NCI-H1417 treated with DMSO at 0.1 percent for 48 hours (cell line): ENCODE results near the gene HEATR9.

Experiments
- DNase-seq: peaks from one replicate; lab custom pipeline; 2025; lab: John Stamatoyannopoulos, UW

HEATR9 gene

GRCh38 chr17:35893751-35894150 is 25.1 kb upstream of the HEATR9 start:
- DNase-seq: no peak

DNA sequence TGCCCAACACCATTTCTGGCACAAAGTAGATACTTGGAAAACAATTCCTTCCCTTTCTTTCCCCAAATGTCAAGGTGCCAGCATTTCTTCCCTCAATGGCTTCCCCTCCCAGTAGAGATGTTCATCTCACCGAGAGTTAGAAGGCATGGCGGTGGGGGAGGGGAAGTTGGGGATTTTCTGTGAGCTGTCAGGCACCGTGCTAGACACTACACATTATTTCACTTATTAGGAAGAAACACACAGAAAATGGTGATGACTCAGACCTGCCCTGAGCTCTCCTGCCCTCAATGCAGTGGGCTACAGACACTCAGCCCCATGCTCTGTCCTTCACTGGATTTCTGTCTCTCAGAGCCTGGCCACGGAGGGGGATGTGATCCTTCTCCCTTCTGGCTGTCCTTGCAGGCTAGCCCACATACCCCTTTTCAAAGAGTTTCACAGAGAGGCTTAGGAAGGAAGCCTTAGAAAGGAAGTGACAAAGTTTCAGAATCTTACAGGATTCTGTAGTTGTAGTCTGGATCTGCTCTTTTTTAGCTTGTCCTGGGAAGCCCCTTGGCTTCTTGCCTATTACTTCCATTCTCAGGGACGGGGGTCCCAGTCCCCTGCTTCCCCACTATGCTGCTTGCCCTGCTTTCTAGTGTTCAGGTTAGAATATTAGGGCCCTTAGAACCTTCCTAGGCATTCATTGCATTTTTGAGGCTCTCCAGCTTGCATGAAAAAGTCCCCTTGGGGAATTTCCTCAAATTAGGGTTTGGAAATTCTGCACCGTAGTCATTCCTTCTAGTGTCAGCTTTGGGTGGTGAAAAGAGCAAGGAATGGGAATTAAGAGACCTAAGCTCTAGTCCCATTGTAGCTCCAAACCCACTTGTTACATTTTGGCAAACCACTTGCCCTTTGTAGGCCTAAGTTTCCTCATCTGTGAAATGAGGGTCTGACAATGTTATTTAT is 23.7 kb upstream of the HEATR9 start:
- DNase-seq: no peak

- no peak for DNase-seq
Measured at GRCh38 chr17:35891269-35891668, 22.6 kb upstream of the HEATR9 start.

GRCh38 chr17:35890774-35891155 is 22.1 kb upstream of the HEATR9 start:
- no peak for DNase-seq

DNA sequence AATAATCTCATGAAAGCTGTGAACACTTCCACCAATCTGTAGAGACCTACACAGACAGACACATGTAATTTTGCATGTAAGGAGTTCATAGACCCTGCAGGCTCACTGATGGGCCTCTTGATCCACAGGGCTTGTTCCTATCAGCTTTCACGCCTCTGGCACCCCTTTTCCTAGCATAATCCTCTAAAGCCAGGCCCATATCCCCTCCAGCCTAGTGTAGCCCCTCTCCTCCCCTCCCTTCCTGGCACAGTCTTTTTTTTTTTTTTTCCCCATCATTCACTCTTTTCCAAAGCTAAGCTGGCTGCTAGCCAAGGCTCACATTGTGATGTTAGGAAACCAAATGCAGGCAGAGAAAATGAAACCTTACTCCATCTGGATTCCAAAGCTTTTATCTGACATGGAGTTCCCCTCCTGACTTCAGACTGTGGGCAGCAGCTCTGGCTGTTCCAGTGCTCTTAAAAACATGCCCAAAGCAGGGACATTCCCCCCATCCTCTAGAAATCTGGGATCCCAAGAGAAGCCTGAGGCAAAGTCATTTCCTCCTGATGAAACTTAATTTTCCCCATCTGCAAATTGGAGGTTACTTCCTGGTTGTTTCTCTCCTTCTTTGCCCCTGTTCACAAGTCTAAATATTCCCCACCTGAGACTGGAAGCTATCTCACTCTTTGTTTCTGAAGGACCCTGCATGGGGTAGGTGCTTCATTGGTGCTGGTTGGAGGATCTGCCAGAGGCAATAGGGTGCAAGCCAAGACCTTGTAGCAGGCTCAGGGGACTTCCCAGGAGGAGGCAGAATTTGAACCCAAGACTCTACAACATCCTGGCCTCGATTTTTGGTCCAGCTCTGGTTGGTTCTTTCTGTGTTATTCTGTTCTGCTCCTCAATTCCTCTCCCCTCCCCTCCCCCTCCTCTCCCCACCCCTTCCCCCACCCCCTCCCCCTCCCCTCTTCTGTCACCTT is 21.4 kb upstream of the HEATR9 start:
- no peak for DNase-seq

DNA sequence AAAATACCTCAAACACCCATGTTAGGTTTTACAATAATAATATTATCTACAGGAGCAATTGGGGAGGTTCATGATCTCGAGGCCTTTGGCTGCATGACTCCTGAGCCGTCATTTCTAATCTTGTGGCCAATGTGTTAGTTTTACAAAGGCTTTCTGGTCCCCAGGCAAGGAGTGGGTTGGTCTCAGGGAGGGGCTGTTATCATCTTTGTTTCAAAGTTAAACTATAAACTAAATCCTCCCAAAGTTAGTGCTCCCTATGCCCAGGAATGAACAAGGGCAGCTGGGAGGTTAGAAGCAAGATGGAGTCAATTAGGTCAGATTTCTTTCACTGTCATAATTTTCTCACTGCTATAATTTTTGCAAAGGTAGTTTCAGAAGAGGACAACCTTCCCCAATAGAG is 20.6 kb upstream of the HEATR9 start:
- DNase-seq: no peak

DNA sequence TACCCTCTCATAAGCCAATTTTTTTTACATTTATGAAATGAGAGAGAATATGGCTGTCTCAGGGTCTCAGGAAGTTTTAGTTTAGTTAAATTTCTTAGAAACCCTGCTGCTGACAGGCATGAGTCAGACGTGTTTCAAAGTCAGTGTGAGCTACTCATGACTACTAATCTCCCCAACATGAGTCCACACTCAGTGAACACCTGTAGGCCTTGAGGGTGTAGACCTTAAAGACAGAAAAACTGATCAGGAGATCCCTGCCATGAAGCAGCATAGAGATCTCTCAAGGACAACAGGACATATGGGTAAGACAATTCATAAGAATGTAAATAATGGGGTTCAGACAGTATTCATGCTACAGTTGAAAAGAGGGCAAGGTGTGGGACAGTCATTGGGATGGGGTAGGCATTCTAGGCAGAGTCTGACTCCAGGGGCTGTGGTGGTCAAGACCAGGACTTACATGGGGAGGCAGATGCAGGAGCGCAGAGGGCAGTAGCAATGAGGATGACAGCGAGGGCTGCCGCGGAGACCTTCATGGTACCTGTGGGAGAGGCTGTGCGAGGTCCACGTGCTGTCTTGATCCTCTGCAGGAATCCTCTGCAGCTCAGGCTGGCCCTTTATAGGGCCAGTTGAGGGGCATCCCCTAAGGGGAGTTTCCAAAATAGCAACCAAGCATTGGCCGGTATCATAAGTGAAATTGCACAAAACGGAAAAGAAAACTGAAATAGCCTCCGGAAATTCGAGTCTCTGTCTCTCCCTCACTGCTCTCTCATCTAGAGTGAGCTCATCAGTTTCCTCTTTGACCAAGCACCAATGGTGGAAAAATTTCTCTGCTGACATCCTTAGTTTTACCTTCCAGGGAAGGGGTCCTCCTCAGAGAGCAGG is 11.3 kb upstream of the HEATR9 start, which contains the start of gene CCL5:
Gene CCL5, minus strand, starts transcription at position 588 of the 882 bp plus-strand sequence.
- DNase-seq: no peak

- DNase-seq: no peak
Measured at GRCh38 chr17:35878361-35878760, 9.7 kb upstream of the HEATR9 start.

DNA sequence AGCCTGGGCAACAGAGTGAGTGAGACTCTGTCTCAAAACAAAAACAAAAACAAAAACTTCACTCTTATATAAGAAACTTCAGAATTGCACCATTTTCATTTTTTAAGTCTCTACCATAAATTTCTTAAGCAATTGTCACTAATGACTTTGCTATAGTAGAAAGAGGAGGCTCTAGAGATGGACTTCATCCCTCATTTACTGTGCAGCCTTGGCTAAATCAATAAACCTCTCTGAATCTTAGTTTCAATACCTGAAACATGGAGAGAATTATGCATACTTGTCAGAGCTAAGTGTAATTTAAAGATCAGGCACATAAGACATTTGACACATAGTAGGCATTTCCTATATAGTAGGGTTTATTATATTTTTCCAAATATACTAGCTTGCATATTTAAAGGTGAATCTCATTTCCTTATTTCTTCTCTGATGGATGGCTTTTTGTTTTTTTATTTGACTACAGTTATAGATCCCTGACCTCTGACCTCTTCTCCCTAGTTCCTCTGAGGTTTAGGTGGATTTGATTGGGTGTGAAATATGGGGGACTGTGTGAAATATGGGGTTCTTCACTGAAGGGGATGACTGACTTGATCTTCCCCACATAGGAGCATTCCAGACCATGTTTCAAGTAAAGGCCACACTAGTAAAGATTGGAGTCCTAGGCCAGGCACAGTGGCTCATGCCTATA is 8.8 kb upstream of the HEATR9 start:
- no peak for DNase-seq

DNA sequence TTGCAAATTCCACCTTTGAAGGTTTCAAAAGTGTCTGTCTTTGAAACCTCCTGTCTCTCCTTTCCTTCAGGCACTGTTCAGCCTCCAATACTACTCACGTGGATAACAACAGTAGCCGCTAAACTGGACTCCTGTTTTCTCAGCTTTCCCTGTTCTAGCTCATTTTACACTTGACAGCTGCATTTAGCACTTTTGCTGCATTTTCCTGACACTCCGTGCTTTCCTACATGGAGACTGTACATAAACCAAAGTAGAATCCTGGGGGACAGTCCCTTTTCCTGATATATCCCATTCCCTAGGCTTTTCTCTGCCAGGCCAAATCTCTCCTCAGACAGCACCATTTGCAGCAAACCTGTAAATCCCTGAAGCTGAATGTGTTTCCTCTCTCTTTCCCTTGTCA is 7.8 kb upstream of the HEATR9 start:
- no peak for DNase-seq

DNA sequence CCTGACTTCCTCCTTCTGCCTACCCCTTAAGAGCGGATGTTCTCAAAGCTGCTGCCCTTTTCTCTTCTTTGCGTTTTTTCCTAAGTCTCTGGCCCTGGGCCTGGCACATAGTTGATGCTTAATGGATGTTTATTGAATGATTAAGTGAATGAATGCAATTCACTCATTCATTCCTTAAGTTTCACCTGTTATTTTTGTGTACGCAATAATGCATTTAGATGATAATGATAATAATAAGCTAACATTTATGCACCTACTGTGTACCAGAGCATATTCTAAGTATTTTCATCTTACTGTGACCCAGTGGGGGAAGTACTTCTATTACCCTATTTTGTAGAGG is 7.1 kb upstream of the HEATR9 start:
- DNase-seq: no peak

GRCh38 chr17:35875072-35875799 is 6.5 kb upstream of the HEATR9 start:
- DNase-seq: no peak

- DNase-seq: no peak
Measured at GRCh38 chr17:35872196-35872980, 3.7 kb upstream of the HEATR9 start.

- no peak for DNase-seq
Measured at GRCh38 chr17:35870906-35871819, 2.5 kb upstream of the HEATR9 start.

DNA sequence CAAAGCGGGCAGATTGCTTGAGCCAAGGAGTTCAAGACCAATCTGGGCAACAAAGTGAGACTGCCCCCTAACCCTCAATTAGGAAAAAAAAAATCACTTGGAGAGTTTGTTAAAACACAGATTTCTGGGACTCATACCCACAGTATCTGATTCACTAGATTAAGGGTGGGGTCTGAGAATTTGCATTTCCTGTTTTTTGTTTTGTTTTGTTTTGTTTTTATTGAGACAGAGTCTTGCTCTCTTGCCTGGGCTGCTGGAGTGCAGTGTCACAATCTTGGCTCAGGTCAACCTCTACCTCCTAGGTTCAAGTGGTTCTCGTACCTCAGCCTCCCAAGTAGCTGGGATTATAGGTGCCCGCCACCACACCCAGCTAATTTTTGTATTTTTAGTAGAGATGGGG is 1.1 kb downstream of the HEATR9 start:
- no peak for DNase-seq

DNA sequence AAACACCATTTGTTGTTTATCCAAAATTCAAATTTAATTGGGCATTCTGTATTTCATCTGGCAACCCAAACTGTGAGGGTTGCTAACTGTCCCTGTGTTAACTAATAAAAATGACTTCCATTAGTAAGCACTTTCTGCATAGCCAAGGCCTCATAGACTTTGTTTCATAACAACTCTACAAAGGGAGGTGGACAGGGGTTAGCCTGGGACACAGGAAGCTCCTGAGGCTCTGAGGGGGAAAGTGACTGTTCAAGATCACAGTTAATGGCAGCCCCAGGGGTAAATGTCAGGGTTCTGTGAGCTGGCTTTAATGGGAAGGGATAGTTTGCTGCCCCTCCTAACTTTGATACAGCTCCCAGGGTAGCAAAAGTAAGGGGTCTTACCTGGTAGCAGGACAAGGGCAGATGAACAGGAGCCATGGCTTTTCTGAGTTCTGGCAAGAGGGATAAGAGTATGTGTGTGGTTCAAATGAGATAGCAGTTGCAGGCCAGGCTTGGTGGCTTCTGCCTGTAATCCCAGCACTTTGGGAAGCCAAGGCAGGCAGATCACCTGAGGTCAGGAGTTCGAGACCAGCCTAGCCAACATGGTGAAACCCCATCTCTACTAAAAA is 2.2 kb downstream of the HEATR9 start:
- no peak for DNase-seq

DNA sequence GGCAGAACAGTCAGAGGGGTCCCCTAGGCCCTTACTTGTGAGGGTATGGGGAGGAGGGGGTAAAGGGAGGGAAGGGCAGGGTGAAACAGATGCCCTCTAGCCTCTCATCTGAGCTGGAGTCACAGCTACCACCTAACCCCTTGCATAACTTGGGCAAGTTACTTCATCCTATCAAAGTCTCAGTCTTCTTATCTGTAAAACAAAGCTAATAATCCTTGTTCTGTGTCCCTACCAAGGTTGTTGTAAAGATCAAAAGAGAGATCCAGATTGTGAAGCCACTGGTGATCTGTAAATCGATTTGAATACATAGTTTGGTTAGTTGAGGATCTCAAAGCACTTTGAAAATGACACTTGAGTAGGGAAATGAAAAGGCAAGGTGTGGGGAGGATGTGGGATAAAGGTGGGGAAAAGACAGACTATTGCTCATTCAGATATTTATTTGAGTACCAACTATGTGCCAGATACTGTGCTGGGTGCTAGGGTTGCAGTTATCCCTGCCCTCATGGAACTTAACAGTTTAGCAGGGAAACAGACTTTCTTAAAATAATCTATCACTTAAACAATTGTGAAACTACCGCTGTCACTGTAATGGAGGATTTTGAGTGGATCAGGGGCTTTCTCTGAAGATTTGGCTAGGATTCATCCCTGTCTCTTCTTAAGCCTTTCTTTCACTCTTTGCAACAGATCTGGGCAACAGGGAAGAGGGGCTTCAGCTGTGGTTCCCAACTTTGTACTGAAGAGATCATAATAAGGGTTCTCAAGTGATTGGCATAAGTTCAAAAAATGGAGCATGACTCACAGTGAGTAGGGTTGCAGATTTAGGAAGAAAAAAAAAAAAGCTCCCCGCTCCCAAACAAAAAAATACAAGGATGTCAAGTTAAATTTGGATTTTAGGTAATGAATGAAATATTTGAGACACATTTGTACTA is 3.0 kb downstream of the HEATR9 start:
- DNase-seq: no peak
